Thyroid gland (tissue), 4 donors: ENCODE results near the gene TOLLIP. TPM values are rescaled to one million over a fixed set of nuclear protein-coding genes. Genes with fewer than 3 reads are reported as not detected.

Source experiments
- DNase-seq, 2 donors: peaks; one replicate each; pipeline ENCODE4 v3.0.0-alpha.2; 2019
- H3K27ac ChIP-seq, 3 donors: fragments of 200-600 bp; sonication (generic); 1 replicate in 2 of 3; 2 replicates in 1 of 3; pipeline ENCODE4 v1.5.1; 2016 to 2019; ENCODE audit warnings: mild to moderate bottlenecking in 1 of 3, moderate library complexity in 1 of 3
- H3K27me3 ChIP-seq: fragments of 200-600 bp; sonication (generic); one replicate; pipeline ENCODE4 v1.5.1; 2019
- H3K36me3 ChIP-seq, 2 donors: fragments of 200-600 bp; sonication (generic); one replicate each; pipeline ENCODE4 v1.5.1; 2016 to 2019
- H3K4me1 ChIP-seq, 2 donors: fragments of 200-600 bp; sonication (generic); one replicate each; pipeline ENCODE4 v1.5.1; 2017 to 2019
- H3K4me3 ChIP-seq, 3 donors: fragments of 200-600 bp; sonication (generic); replicated peaks in 1 of 3; 1 replicate in 2 of 3; 2 replicates in 1 of 3; pipeline ENCODE4 v1.5.1; 2016; ENCODE audit warnings: mild to moderate bottlenecking in 1 of 3
- H3K9me3 ChIP-seq: fragments of 200-600 bp; sonication (generic); one replicate; pipeline ENCODE4 v1.5.1; 2017
- POLR2A ChIP-seq, 2 donors: fragments of 450-650 bp; IDR thresholded peaks; one replicate each; pipeline ENCODE4 v1.6.1; 2017; ENCODE audit warnings: antibody characterized with exemption in 2 of 2, mild to moderate bottlenecking in 2 of 2, moderate library complexity in 1 of 2
- WGBS, 2 donors: methylation state at CpG; one replicate each; pipeline ENCODE4 v1.1.5; 2017; 5-methylcytosine and 5-hydroxymethylcytosine counted together
- intact Hi-C: fragments of 100-400 bp; cut with DNase I; formaldehyde crosslinking; loops from one replicate; pipeline ENCODE4 v1.15.1; 2023
- total RNA-seq, 4 donors: library from RNA; depleted of rRNA; stranded (reverse); fragments of >200 nt; gene quantifications; one replicate each; pipeline ENCODE4 v1.2.3, GENCODE V29; 2016
- TF ChIP-seq, protein P1 (sequence below), 6 experiments: fragments of 200-600 bp in 3 of 6; fragments of 450-650 bp in 3 of 6; sonication (generic) in 3 of 6; IDR thresholded peaks; one replicate each; pipeline ENCODE4 v1.5.1; 2016 to 2019; ENCODE audit warnings: antibody characterized with exemption in 6 of 6, mild to moderate bottlenecking in 2 of 6, inconsistent platforms in 1 of 6, moderate library complexity in 1 of 6

The TOLLIP gene
- total RNA-seq, 4 donors from 2014 or later, result 37.1 to 74.4 (median 65.7) TPM

DNA sequence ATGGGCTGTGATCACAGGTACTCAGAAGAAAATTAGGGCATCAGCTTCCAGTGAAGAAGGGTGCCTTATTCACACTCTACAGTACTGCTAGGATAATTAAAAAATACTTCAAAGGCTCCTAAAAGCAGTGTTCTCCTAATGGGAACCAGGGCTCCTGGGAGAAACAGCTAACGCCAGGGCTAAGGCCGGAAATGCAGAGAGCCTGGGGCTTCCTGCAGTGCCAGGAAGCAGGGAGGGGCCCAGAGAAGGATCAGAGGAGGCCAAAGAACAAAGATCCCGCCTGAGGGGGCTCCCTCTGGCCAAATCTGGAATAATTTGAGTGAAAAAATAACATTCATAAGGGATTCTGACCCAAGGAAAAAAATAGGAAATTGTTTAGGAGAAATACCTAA lies 27.5 kb downstream of the TOLLIP start:
- no peak for TF ChIP-seq POLR2A (IDR thresholded peaks at IDR 0.05)
- TF ChIP-seq, protein P1, sequence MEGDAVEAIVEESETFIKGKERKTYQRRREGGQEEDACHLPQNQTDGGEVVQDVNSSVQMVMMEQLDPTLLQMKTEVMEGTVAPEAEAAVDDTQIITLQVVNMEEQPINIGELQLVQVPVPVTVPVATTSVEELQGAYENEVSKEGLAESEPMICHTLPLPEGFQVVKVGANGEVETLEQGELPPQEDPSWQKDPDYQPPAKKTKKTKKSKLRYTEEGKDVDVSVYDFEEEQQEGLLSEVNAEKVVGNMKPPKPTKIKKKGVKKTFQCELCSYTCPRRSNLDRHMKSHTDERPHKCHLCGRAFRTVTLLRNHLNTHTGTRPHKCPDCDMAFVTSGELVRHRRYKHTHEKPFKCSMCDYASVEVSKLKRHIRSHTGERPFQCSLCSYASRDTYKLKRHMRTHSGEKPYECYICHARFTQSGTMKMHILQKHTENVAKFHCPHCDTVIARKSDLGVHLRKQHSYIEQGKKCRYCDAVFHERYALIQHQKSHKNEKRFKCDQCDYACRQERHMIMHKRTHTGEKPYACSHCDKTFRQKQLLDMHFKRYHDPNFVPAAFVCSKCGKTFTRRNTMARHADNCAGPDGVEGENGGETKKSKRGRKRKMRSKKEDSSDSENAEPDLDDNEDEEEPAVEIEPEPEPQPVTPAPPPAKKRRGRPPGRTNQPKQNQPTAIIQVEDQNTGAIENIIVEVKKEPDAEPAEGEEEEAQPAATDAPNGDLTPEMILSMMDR (IDR thresholded peaks at IDR 0.05), result no peak
- intact Hi-C loops, result no loop called here
- Histone ChIP-seq H3K27me3 (no peaks in the 10 kb centered on the region), H3K4me1 (peaks cover 0 to 4% of the 10 kb centered on the region in 2 donors), H3K4me3 (no peak overlapping the region), H3K27ac (peak overlapping the region in 1 of 3 donors; percentile 33), H3K36me3 (peaks cover 30 to 42% of the 10 kb centered on the region in 2 donors), H3K9me3 (no peaks in the 10 kb centered on the region)
- WGBS, 2 donors, result 48 to 58% methylated on average over 3 of the region's 3 CpGs
- no peak for DNase-seq

DNA sequence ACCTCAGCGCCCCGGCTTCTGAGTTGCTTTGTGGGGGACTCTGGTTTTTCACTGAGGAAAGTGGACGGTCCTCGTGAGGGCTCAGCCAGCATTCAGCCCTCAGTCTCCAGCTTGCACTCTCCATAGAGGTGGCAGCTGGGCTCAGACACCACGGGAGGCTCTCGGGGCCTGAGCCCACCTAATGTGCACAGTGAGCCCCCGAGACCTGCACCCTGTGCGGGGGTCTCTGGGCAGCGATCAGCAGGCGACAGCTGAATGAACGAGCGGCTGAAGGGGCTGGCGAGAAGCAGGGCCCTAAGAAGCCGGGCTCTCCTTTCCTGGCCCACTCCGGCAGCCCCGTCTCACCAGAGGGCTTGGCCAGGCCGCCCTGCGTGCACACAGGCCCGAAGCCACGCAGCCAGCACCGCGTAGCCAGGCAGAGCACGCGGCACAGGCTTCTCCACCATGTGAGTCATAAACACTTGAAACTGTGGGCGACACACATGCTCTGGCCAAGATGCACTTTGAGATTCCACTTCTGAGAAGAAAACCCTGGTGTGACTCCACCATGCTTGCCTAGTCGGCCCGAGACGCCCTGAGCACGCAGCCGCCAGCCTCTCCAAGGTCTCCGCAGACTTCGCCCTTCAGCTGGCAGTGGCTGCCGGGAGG lies 28.0 kb downstream of the TOLLIP start:
- H3K9me3 ChIP-seq, result no peaks in the 10 kb centered on the region
- peak overlapping the region in 1 of 3 donors; percentile 33 for H3K27ac ChIP-seq
- H3K4me1 ChIP-seq, result peaks cover 0 to 4% of the 10 kb centered on the region in 2 donors
- intact Hi-C loops, result no loop called here
- TF ChIP-seq, protein P1 (IDR thresholded peaks at IDR 0.05), result no peak
- TF ChIP-seq POLR2A (IDR thresholded peaks at IDR 0.05), result no peak
- 86 to 88% methylated on average over 28 to 33 of the region's 33 CpGs for WGBS, 2 donors
- no peaks in the 10 kb centered on the region for H3K27me3 ChIP-seq
- no peak overlapping the region for H3K4me3 ChIP-seq
- DNase-seq, result no peak
- peaks cover 30 to 42% of the 10 kb centered on the region in 2 donors for H3K36me3 ChIP-seq

DNA sequence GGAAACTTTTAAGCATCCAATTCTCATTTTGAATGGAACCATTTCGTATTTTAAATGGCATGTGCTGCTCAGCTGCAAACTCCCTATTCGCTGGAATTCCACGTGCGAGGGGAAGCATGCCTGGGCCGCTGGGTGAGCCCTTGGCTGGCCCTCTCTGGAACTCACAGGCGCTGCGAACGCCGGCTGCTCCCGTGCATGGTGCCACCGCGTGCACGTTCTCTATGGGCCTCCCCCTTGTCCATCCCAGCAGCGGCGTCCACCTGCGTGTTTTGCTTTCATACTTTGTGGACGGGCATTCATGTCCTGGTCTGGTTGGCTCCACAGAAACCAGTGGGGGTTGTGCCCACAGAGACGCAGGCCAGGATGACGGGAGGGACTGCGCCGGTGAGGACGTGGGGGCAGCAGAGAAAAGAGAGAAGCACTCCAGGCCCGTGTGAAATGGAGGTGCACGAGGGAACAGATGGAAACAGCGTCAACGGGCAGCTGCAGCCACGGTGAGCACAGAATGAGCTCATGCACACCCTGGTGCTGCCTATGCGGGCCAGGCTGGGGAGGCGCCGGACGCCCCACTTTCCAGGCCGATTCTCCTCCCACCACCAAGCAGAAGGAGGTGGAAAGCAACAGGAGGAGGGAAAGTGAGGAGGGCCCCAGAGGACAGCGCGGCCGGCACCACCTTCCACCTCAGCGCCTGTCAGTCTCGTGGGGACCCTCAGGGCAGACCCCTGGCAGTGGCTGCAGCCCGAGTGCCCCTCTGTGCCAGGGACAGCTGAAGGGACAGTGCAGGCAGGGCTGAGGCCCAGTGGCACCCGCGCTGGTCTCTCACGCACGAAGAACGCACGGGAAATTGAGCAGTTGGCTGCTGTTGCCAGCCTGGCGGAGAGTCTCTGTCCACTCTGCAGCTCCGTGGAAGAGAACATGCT lies 29.1 kb downstream of the TOLLIP start:
- H3K9me3 ChIP-seq, result no peaks in the 10 kb centered on the region
- no peaks in the 10 kb centered on the region for H3K27me3 ChIP-seq
- peaks cover 30 to 38% of the 10 kb centered on the region in 2 donors for H3K36me3 ChIP-seq
- H3K4me1 ChIP-seq, result peaks cover 0 to 4% of the 10 kb centered on the region in 2 donors
- intact Hi-C loops, result no loop called here
- no peak overlapping the region for H3K4me3 ChIP-seq
- H3K27ac ChIP-seq, result no peak overlapping the region
- WGBS, 2 donors, result 95 to 96% methylated on average over 46 of the region's 46 CpGs
- TF ChIP-seq POLR2A (IDR thresholded peaks at IDR 0.05), result no peak
- TF ChIP-seq, protein P1 (IDR thresholded peaks at IDR 0.05), result no peak
- DNase-seq, result no peak

DNA sequence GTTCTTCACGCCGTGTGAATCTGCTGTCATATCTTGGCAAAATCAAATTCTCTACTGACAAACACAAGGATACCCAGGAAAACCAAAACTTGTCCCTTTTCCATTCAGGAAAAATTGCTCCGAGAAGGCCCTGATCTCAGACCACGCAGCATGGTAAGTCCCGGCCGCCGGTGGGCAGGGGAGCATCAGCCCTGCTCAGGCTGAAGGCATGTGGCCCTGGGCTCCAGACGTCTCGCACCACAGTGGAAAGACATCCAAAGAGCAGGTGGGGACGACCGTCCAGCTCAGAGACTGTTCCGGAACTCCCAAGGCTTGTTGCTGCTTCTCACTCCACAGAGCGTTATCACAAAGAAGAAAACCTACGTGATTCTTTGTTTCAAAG lies 29.8 kb downstream of the TOLLIP start:
- Histone ChIP-seq H3K27me3 (no peaks in the 10 kb centered on the region), H3K27ac (no peak overlapping the region), H3K36me3 (peaks cover 24 to 38% of the 10 kb centered on the region in 2 donors), H3K9me3 (no peaks in the 10 kb centered on the region), H3K4me1 (peaks cover 0 to 4% of the 10 kb centered on the region in 2 donors), H3K4me3 (no peak overlapping the region)
- 95 to 97% methylated on average over 7 to 14 of the region's 14 CpGs for WGBS, 2 donors
- no peak for DNase-seq
- TF ChIP-seq, protein P1 (IDR thresholded peaks at IDR 0.05), result no peak
- TF ChIP-seq POLR2A (IDR thresholded peaks at IDR 0.05), result no peak
- intact Hi-C loops, result no loop called here
